NCI-H1417 (cell line): ENCODE results near the gene CYP2J2.
"Not testable (repeated sequence)": the region's sequence is repeated elsewhere in the genome, so short reads cannot be mapped to it uniquely, and the experiment has no call there.

ENCODE experiments used
- DNase-seq, 3 experiments: peaks; one replicate each; lab custom pipeline; 2025; lab: John Stamatoyannopoulos, UW

CYP2J2 gene, protein sequence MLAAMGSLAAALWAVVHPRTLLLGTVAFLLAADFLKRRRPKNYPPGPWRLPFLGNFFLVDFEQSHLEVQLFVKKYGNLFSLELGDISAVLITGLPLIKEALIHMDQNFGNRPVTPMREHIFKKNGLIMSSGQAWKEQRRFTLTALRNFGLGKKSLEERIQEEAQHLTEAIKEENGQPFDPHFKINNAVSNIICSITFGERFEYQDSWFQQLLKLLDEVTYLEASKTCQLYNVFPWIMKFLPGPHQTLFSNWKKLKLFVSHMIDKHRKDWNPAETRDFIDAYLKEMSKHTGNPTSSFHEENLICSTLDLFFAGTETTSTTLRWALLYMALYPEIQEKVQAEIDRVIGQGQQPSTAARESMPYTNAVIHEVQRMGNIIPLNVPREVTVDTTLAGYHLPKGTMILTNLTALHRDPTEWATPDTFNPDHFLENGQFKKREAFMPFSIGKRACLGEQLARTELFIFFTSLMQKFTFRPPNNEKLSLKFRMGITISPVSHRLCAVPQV

DNA sequence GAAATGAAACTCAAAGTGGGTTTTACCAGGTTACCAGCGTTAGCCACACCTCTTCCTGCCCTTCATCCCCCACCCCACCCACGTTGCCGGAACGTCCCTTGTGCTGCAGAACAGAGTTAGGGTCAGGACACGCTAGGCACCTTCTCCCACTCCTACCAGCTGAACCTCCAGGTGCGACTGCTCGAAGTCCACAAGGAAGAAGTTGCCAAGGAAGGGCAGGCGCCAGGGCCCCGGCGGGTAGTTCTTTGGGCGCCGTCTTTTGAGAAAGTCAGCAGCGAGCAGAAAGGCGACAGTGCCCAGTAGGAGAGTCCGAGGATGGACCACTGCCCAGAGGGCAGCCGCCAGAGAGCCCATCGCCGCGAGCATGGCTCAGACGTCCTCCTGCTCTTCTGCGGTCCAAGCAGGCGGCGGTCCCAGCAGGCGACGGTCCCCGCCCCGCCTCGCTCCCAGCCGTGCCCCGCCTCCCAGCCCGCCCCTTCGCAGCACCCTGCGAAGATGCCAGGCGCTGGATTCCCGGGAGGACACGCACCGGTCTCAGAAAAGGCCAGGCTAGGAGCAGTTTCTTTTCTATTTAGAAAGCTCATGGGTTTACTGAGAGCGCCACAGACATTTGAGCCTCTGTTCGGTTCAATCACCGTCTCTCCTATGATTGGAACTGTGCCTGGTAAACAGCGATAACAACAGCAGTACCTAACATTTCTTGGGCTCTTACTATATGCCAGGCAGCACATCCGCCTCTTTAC, at the start of gene CYP2J2:
CYP2J2 (minus strand) TSS at position 393 of the 743 bp plus-strand sequence; CDS start at position 366, 27 bp downstream.
- DNase-seq: peak; percentile 28 to 77 (median 71)

DNA sequence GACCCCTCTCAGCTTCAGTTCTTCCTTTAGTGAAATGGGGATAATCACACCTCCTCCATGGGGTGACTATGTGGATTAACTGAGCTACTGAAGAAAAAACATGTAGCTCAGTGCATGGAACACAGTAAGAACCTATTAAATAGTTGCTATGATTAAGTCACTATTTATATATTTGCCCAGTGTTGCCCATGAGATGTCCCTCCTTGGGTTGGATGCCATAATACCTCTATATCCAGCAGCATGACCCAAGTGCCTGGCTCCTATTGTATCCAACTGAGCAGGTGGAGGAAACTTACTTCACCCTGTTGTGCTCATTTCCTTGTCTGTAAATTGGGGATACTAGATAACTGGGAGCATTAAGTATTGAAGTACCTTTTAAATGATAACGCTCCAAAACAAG, 47.1 kb upstream of the CYP2J2 start:
- no peak for DNase-seq

DNA sequence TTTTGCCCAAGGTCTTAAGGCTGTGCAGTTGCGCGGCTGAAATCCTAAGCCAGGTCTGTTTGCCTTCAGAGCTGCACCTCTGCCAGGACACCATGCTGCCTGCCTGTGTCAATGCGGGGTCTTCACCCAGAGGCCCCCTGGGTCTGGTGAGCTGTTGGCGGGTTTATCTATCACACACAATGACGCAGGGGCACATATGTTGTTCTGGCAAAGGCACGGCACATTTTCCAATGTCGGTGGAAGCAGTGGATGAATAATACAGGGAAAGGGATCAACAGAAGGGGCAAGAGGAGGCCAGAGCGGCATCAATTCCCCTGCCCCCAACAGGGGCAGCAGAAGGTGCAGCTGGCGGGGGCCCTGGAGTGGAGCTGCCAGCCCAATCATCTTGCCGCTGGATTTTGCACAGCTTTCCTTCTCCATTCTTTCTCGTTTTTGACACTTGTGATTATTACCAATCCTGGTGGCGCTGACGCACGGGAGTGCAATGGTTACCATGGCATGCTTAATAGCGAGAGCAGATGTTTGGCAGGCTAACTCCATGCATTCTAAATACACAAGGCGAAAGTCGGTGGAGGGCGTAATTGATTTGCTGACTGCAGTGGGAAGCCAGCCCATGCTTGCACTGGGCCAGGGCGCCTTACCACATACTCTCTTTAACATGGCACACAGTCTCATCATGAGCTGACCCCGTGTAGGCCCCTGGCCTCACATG, 45.8 kb upstream of the CYP2J2 start:
- peak in 2 of 3 experiments; percentile 40 to 72 for DNase-seq

DNA sequence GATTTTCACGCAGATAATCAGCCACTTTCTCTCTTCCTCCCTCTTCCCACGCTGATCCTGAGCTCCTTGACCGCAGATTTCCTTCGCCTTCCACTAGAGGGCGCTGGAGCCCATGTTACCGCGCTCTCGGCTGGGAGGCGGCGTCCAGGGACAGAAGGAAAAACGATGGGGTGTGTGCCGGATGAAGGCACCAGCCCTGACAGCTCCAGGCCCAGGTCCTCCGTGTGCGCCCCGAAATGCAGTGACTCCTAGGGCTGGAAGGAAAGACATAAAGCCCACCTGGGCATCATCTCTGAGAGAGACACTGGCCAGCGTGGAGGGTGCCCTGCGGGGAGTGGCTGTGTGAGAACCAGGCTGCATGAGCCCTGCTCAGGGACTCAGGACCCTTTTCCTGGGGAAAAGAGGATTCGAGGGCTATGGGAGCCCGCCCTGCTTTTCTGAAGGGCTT, 44.9 kb upstream of the CYP2J2 start:
- peak; percentile 55 to 80 (median 71) for DNase-seq

DNA sequence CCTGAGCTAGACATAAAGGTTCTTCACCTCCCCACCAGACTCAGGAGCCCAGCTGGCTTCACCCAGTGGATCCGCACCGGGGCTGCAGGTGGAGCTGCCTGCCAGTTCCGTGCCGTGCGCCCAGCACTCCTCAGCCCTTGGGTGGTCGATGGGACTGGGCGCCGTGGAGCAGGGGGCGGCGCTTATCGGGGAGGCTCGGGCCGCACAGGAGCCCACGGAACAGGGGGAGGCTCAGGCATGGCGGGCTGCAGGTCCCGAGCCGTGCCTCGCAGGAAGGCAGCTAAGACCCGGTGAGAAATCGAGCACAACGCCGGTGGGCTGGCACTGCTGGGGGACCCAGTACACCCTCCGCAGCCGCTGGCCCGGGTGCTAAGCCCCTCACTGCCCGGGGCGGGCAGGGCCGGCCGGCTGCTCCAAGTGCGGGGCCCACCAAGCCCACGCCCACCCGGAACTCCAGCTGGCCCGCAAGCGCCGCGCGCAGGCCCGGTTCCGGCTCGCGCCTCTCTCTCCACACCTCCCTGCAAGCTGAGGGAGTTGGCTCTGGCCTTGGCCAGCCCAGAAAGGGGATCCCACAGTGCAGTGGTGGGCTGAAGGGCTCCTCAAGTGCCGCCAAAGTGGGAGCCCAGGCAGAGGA, 43.1 kb upstream of the CYP2J2 start:
- not testable (repeated sequence) for DNase-seq

DNA sequence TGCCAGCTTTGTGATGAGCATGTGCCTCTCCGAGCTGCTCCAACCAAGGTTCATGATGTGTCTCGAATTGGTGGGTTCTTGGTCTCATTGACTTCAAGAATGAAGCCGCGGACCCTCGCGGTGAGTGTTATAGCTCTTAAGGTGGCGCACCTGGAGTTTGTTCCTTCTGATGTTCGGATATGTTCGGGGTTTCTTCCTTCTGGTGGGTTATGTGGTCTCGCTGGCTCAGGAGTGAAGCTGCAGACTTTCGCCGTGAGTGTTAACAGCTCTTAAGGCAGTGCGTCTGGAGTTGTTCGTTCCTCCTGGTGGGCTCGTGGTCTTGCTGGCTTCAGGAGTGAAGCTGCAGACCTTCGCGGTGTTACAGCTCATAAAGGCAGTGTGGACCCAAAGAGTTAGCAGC, 42.2 kb upstream of the CYP2J2 start:
- DNase-seq: not testable (repeated sequence)

DNA sequence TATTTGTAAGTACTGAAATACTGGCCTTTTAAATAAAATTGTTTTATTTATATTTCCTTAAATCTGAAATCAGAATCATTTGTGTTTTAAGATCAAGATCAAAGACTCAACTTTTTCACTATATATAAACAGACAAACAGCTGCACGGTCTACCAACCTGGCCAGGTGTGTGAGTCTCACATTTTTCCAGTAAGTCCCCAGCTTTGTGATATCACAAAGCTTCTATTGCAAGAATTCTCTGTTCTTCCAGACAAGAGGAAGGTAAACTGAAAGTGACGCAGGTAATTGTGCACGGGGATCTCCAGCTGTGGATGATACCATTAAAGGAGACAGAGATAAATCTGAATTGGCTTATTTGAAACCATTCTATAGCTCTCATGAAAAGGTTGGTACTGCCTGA, 41.2 kb upstream of the CYP2J2 start:
- peak in 1 of 3 experiments; percentile 42 for DNase-seq

DNA sequence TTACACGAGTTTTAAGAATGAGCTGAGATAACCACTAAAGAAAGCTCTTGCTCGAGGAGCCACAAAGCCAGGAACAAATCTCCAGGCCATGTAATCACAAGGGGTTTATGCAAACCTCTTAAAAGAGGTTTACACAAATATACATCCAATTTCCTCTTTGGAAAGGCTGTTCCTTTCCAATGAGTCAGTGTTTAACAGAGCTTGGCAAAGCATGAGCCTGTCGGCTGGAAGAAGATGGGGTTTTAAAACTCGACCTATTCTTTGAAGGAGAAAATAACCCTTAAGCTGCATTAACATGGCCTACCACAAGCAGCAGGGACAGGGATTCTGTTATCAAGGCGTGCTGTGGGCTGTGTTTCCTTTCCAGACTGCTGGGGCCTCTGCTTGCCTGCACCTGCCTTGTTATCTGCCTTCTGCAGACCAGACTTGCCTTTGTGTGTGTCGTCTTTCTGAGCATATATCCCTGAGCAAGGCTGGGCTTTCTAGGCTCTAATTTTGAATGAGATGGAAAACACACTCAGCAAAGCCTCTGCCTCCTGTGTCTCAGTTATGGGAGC, 40.6 kb upstream of the CYP2J2 start:
- peak; percentile 20 to 62 (median 24) for DNase-seq

DNA sequence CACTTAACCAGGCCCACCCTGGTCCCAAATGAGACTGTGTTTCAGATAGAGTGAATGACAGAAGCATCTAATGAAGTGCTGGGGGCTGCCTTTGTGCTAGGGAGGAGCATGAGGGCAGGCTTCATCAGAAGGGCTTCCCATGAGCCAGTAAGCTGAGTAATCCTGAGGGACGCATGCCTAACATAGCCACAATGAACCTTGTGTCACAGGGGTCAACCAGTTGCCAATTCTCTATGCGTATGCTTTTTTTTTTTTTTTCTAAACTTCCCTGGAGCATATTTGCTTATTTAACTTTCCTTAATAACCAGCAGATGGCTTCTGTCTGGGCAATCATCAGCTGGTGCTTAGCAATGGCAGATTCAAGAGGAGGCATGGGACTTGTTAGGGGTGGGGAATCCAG, 25.5 kb upstream of the CYP2J2 start:
- peak in 1 of 3 experiments; percentile 32 for DNase-seq

DNA sequence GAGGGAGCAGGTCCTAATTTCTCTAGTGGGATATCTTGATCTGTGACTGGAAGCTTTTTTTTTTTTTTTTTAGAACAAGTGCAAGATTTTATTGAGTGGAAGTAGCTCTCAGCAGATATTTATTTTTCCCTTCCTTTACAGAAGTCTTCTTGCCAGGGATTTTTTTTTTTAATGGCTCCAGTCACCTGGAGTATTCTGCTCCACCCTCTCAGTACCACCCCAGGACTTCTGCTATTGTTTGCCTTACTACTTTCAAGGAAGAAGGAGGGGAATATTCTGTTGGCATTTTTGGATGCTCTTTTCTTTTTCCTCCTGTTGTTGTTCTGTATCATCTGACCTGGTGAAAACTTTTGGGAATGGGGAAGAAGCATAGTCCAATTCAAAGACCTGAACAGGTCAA, 23.1 kb upstream of the CYP2J2 start:
- DNase-seq: no peak

DNA sequence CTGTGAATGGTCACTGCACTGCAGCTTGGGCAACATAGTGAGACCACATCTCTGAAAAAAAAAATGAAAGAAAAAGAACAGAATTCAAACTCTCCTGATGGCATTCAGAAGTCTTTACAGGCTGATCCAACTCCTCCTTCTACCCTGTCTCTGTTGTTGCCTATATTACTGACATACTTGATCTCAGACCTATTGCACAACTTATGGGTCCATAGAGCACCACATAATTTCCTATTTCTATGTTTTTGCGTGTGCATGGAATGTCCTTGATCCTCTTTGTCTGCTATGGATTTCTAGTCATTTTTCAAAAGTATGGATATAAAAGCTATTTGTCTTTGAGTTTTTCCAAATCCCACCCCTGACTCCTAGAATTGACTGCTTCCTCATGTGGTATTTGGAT, 22.4 kb upstream of the CYP2J2 start:
- no peak for DNase-seq

DNA sequence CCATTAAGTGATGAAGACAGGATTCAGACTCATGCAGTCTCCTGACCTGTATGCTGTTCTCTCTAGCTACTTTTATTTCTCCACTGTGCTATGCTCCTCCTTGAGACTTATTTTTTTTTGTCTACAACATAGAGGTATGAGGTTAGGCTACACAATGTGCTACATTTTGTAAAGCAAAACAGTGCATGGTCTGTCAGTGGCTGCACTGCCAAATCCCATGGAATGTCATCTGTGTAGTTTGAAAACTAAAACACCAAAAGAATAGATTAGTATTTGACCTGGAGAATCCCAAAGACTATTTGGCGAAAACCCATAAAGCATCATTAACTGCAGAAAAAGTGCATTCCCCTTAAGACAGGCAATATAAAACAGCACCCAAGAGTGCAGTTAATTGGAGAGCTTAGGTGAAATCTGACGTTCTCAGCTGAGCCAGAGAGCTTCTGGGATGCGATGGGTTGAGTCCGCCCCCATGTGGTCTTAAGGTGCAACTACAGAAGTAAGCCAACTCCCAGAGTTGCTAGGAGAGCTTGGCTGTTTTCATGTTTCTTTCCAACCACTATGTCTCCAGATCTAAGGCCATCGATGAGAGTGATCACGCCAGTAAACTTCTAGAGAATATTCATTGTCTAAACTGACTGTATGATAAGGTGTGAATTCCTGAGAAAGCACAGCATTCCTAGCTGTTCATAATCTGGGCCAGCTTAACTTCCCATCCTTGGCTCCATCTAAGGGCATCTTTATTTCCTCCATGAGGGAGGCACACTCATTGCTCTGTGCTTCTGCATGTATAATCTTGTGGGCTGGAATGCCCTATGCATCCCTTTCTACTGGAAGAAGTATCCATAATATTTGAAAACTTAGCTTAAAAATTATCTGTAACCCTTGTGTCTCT, 20.7 kb upstream of the CYP2J2 start:
- DNase-seq: peak; percentile 25 to 82 (median 69)

DNA sequence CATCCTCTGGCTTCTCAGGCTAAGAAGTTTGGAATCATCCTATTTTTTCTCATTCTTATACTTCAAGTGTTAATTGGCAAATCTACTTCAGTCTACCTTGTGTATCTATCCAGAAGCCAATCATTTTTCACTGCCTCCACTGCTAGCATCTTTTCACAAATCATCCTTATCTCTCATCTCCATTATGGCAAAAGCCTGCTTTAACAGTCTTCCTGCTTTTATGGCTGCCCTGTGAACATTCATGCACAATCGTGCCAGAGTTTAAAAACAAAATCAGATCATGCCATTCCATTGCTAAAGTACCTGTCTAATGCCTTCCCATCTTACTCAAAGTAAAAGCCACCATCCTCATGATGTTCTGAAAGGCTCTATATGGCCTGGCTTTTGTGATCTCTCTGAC, 19.2 kb upstream of the CYP2J2 start:
- no peak for DNase-seq

DNA sequence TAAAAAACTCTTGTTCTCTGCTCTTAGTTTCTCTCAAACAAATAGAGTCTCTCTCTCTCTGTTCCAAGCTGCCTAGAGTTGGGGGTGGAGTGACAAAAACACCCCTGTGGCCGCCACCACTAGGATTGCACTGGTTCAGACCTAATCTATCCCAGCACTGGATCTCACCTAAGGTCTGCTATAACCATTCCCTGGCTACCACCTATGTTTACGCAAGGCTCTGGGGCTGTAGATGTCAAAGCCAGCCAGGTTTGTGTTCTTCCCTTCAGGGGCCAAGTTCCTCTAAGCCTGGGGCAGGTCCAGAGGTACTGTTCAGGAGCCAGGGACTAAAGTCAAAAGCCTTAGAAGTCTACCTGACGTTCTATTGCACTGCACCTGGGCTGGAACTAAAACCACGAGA, 12.8 kb upstream of the CYP2J2 start:
- no peak for DNase-seq

DNA sequence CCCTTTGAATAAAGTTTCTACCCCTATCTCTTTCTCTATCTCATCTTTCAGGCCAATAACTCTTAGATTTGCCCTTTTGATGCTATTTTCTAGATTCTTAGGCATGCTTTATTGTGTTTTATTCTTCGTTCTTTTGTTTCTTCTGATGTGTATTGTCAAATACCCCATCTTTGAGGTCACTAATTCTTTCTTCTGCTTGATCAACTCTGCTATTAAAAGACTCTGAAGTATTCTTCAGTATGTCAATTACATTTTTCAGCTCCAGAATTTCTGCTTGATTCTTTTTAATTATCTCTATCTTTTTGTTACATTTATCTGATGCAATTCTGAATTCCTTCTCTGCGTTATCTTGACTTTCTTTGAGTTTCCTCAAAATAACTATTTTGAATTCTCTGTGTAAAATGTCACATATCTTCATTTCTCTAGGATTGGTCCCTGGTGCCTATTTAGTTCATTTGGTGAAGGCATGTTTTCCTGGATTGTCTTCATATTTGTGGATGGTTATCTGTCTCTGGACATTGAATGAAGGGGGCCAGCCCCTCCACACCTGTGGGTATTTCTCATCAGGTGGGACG, 11.2 kb upstream of the CYP2J2 start:
- DNase-seq: no peak

DNA sequence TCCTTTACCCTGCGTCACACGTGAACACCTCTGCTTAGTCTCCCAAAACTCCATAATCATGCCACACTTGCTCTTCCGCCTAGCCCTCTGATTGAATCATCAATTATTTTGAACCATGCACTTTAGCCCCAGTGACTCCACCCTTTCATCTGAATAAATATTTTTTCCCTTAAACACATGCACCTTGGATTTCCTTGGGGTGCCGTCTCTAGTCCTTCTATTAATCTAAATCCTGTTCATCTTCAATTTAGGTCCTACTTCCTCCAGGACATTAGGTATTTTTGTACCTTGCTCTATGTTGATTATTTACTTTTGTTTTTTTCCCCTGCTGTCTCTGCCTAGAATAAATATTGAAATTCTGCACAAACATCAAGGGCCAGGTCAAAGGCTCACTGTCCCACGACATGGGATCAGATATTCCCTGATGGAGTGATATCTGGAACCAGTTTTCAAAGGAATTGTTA, 9.8 kb upstream of the CYP2J2 start:
- no peak for DNase-seq

DNA sequence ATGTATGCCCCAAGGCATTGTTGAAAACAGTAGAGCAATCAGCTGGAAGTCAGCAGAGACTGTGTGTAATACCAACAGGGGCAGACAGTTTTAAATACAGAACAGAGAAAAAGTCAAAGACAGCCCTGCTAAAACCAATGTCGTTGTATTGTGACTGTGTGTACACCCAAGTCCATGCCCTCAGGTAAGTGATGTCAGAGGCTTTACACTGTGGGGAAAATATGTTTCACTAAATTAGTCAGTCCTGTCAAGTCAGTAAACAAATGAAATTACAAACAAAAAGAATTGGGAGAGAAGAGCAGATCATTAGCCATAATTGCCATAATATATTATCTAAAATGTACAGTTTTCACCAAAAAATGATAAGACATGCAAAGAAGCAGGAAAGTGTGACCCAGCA, 2.4 kb upstream of the CYP2J2 start:
- peak in 1 of 3 experiments; percentile 24 for DNase-seq

DNA sequence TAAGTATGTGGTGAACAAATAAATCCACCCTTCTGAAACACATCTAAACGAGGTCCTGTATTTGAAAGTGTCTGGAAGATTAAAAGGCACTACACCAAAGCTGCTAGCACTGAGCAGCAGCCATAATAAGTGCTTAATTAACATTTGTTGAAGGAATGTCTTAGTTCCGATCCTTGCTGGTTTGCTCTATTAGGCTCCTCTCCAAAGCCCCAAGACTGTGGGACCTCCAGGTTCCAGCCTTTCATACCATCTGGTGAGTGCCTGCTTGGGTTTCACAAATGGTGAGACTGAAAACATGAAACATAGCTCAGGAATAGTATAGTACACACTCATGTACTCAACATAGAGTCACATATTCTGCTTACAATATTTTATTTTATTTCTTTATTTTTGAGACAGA, 640 bp upstream of the CYP2J2 start:
- no peak for DNase-seq

DNA sequence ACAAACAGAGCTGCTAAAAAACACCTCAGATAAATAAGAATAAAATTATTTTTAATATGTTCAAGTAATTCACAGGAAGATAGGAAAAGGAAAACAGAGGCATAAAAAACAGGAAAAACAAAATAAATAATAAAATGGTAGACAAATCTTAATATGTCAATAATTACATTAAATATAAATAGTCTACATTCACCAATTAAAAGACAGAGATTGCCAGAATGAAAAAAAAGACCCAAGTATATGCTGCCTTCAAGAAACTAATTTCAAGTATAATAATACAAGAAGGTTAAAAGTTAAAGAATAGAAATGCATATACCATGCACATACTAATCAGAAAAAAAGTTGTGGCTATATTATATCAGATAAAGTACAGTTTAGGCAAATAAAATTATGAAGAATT, 1.9 kb downstream of the CYP2J2 start:
- no peak for DNase-seq
